HepG2 (cell line): ENCODE results near the gene PRDM7. TPM values are rescaled to one million over a fixed set of nuclear protein-coding genes. Genes with fewer than 3 reads are reported as not detected.

ENCODE experiments used
- ATAC-seq: fragments of 200-7000 bp; cut with Tn5 transposase; 3 replicates; pipeline ENCODE4 v1.9.1; 2020; ENCODE audit warnings: mild to moderate bottlenecking, moderate library complexity
- BruUV-seq: library from RNA; stranded (reverse); fragments of 400-500 nt; replicated peaks from 2 replicates; lab custom pipeline; 2021; lab: Mats Ljungman, UMichigan
- CTCF ChIA-PET: fragments of 300-600 bp; formaldehyde crosslinking; extraction: SDS; loops from one replicate; lab custom pipeline; 2021; ENCODE audit warnings: low total read pairs, inconsistent platforms, low intra/inter-chr PET ratio; lab: Yijun Ruan, JAX
- POLR2A ChIA-PET: fragments of 350-600 bp; sonication (Branson Sonifier 250); formaldehyde crosslinking; loops from one replicate; lab custom pipeline; 2020; ENCODE audit warnings: antibody characterized with exemption, inconsistent platforms; lab: Yijun Ruan, JAX
- DNase-seq: peaks from one replicate; pipeline ENCODE4 v3.0.0-alpha.2; 2015; ENCODE audit warnings: low spot score
- FAIRE-seq: peaks from 3 replicates; lab custom pipeline; 2011; peaks lifted over from hg19 to GRCh38; lab: Jason Lieb, UNC
- H2AFZ ChIP-seq: one replicate; pipeline ENCODE4 v1.6.1; 2011; ENCODE audit warnings: low read length, inconsistent platforms
- H3K27ac ChIP-seq: fragments of 300-600 bp; 3 replicates; pipeline ENCODE4 v1.8.0; 2011; ENCODE audit warnings: mixed run types, mild to moderate bottlenecking, mixed read lengths, low read length, inconsistent platforms; ENCODE audit not compliant: insufficient read depth; ENCODE audit errors: extremely low read length
- H3K27me3 ChIP-seq, 2 experiments: fragments of 200-600 bp in 1 of 2; 2 replicates in 1 of 2; 3 replicates in 1 of 2; pipeline versions ENCODE4 v1.6.0 to v1.8.0; 2011; ENCODE audit warnings: low read length in 2 of 2, mild to moderate bottlenecking in 2 of 2, moderate library complexity in 2 of 2, inconsistent platforms in 1 of 2; ENCODE audit not compliant: insufficient read depth in 2 of 2, control insufficient read depth in 1 of 2
- H3K36me3 ChIP-seq, 2 experiments: fragments of 200-600 bp in 1 of 2; replicated peaks in 1 of 2; 2 replicates in 1 of 2; 3 replicates in 1 of 2; pipeline versions ENCODE4 v1.5.1 to v1.8.0; 2011; ENCODE audit warnings: low read length in 2 of 2, inconsistent platforms in 1 of 2; ENCODE audit not compliant: insufficient read depth in 2 of 2, control insufficient read depth in 1 of 2
- H3K4me1 ChIP-seq: 2 replicates; pipeline ENCODE4 v1.5.1; 2012; ENCODE audit warnings: low read length, inconsistent platforms; ENCODE audit not compliant: insufficient read depth
- H3K4me2 ChIP-seq: 2 replicates; pipeline ENCODE4 v1.6.0; 2011; ENCODE audit warnings: low read depth, low read length, inconsistent platforms
- H3K4me3 ChIP-seq, 3 experiments: fragments of 200-600 bp in 1 of 3; sonication (generic), shearing (Covaris generic) in 1 of 3; replicated peaks in 1 of 3; 2 replicates each; pipeline ENCODE4 v1.5.1; 2011 to 2016; ENCODE audit warnings: low read length in 3 of 3, inconsistent platforms in 2 of 3, low read depth in 2 of 3, mild to moderate bottlenecking in 2 of 3, control low read depth in 1 of 3, mixed read lengths in 1 of 3; ENCODE audit not compliant: insufficient read depth in 1 of 3
- H3K79me2 ChIP-seq: one replicate; pipeline ENCODE4 v1.6.1; 2011; ENCODE audit warnings: low read length, inconsistent platforms; ENCODE audit not compliant: insufficient read depth
- H3K9ac ChIP-seq: 2 replicates; pipeline ENCODE4 v1.6.0; 2011; ENCODE audit warnings: mild to moderate bottlenecking, low read depth, low read length, inconsistent platforms; ENCODE audit not compliant: insufficient read depth
- H3K9me3 ChIP-seq: 2 replicates; pipeline ENCODE4 v1.5.1; 2012; ENCODE audit warnings: mild to moderate bottlenecking, low read length
- H4K20me1 ChIP-seq: 2 replicates; pipeline ENCODE4 v1.6.0; 2011; ENCODE audit warnings: inconsistent platforms, mild to moderate bottlenecking, low read length, moderate library complexity; ENCODE audit not compliant: insufficient read depth
- CBX2 ChIP-seq, 2 experiments: fragments of 200-600 bp in 1 of 2; sonication (generic); formaldehyde crosslinking in 1 of 2; IDR thresholded peaks; 2 replicates each; pipeline versions ENCODE4 v1.7.0 to v1.8.1; 2018 to 2022; ENCODE audit warnings: low read depth in 2 of 2, low read length in 1 of 2, mild to moderate bottlenecking in 1 of 2, missing genetic modification reagents in 1 of 2
- FLYWCH1 ChIP-seq: sonication (generic); formaldehyde crosslinking; IDR thresholded peaks from 2 replicates; pipeline ENCODE4 v1.8.1; 2023; ENCODE audit warnings: mild to moderate bottlenecking, missing genetic modification reagents
- LBX2 ChIP-seq: sonication (generic); formaldehyde crosslinking; IDR thresholded peaks from 2 replicates; pipeline ENCODE4 v1.5.0; 2020; ENCODE audit warnings: missing genetic modification reagents, mild to moderate bottlenecking, borderline replicate concordance
- MAX ChIP-seq: IDR thresholded peaks from 2 replicates; pipeline ENCODE4 v1.6.1; 2012; ENCODE audit warnings: inconsistent platforms
- NAIF1 ChIP-seq: sonication (generic); formaldehyde crosslinking; IDR thresholded peaks from 2 replicates; pipeline ENCODE4 v1.5.0; 2020; ENCODE audit warnings: mild to moderate bottlenecking, missing genetic modification reagents, borderline replicate concordance
- RERE ChIP-seq: IDR thresholded peaks from 2 replicates; pipeline ENCODE4 v1.6.1; 2016; ENCODE audit warnings: low read depth, missing genetic modification reagents, missing compliant biosample characterization
- RFXAP ChIP-seq: sonication (generic); formaldehyde crosslinking; IDR thresholded peaks from 2 replicates; pipeline ENCODE4 v1.4.0; 2020; ENCODE audit warnings: missing genetic modification reagents, borderline replicate concordance
- SNRNP70 ChIP-seq: fragments of 200-400 bp; formaldehyde crosslinking; IDR thresholded peaks from 2 replicates; pipeline ENCODE4 v1.6.1; 2017; ENCODE audit warnings: mild to moderate bottlenecking, low read depth, low read length, moderate library complexity
- WGBS: methylation state at CpG from one replicate; pipeline ENCODE4 v1.1.6; 2017; ENCODE audit warnings: low lambda C conversion rate; 5-methylcytosine and 5-hydroxymethylcytosine counted together
- in situ Hi-C: cut with HindIII; loops from 2 replicates; pipeline ENCODE4 v1.10.0; 2017; ENCODE audit warnings: low pct_unique_long_range_greater_than_20kb; ENCODE audit not compliant: extremely low pct_ligation_motif_present
- intact Hi-C: fragments of 100-400 bp; cut with micrococcal nuclease; formaldehyde crosslinking; loops from one replicate; pipeline ENCODE4 v1.10.0; 2022; ENCODE audit not compliant: unreplicated experiment
- polyA plus RNA-seq, 8 experiments: library from polyadenylated mRNA; depleted of rRNA in 3 of 8; stranded (reverse) in 7 of 8; unstranded in 1 of 8; fragments of >200 nt; fragmentation: Illumina TruSeq in 4 of 8; extraction: Trizol in 4 of 8; gene quantifications; 2 replicates each; pipeline versions ENCODE4 v1.2.1 to v1.2.3, GENCODE V29; 2011 to 2016; ENCODE audit warnings: low read depth in 4 of 8, missing spikeins in 1 of 8, mixed read lengths in 1 of 8; ENCODE audit not compliant: insufficient read depth in 1 of 8
- total RNA-seq, 5 experiments: library from RNA; depleted of rRNA; stranded (reverse); fragments of >200 nt; fragmentation: Illumina TruSeq; extraction: Trizol; gene quantifications; 2 replicates each; pipeline ENCODE4 v1.2.3, GENCODE V29; 2016; ENCODE audit warnings: low read depth in 1 of 5
- TF ChIP-seq, protein P1 (sequence below): sonication (generic); formaldehyde crosslinking; IDR thresholded peaks from 2 replicates; pipeline ENCODE4 v1.5.0; 2020; ENCODE audit warnings: missing genetic modification reagents

Gene PRDM7
- total and polyA plus RNA-seq, 2 of the 13 experiments (the other 11 are each of a cell fraction or from before 2014, with no cell fraction given), result not detected

- TF ChIP-seq CBX2 (IDR thresholded peaks at IDR 0.05; ENCODE audit: low read depth, low read length) (no peak), CBX2 (CRISPR knock-in tag; IDR thresholded peaks at IDR 0.05; ENCODE audit: low read depth) (no peak), MAX (0 out of 2 replicates have a peak, but pooled peaks have one; percentile 44)
Observed at GRCh38 chr16:90019543-90020259, 57.4 kb downstream of the PRDM7 start (continued).

DNA sequence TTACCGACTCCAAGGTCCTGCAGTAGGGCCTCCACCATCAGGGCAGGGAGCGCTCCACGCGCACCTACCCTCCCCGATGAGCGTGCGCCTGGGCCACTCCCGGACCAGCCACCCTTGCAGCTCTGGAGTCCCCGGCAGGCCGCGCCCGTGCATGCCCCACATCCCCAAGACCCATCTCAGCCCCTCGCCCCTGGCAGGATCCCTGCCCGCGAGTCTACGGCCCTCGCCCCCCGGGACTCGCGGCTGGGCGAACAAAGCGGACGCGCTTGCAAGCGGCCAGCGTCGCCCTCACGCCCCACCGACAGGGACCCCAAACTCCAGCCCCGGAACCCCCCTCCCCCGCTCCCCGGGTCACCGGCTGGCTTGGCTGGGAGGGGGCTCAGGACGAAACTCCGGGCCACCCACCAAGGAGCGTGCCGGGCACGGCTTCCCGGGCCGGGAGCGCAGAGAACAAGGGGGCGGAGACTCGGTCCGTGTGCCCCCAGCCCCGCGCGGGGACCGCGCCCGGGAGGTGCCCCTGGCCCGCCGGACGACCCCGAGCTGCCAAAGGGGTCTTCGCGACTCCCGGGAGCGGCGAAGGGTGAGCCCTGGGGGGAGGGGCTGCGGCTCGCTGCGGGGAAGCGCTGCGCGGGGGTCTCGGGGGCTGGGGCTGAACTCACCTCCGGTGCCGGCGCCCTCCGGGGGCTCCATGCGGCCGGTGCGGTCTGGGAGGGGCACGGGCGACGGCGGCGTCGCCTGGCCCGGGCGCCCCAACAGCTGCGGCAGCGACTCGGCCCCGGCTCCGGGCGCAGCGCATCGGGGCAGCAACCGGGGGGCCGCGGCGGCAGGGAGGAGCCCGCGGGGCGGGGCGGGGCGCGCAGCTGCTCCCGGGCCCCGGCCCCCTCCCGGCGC, 58.2 kb downstream of the PRDM7 start, which contains the start of gene DBNDD1:
Gene DBNDD1, minus strand, starts transcription at position 805 of the 891 bp plus-strand sequence. Its CDS starts 115 bp downstream, at position 690.
- H3K4me3 ChIP-seq, result peak within 1 kb of the TSS; percentile 87 to 97 (median 93)
- H4K20me1 ChIP-seq, result no peaks in the 10 kb centered on the region
- DNase-seq, result no peak
- no peak for FAIRE-seq
- H3K9ac ChIP-seq, result peak within 1 kb of the TSS; percentile 81
- CTCF ChIA-PET, result interaction anchor here (1.0 kb wide), 1 partner anchor 45 kb away, joined by 3 read pairs; no protein-coding TSS in a partner anchor
- H3K9me3 ChIP-seq, result no peaks in the 10 kb centered on the region
- peak within 1 kb of the TSS; percentile 20 for H2AFZ ChIP-seq
- H3K27me3 ChIP-seq, result no peaks in the 10 kb centered on the region; a peak in 1 of 5 replicates
- intact Hi-C loops, result no loop called here
- peaks cover 8% of the 10 kb centered on the region for H3K79me2 ChIP-seq
- in situ Hi-C loops, result no loop called here
- peak within 1 kb of the TSS; percentile 75 for H3K27ac ChIP-seq
- peaks cover 0 to 6% of the 10 kb centered on the region in 2 experiments; a peak in 3 of 5 replicates for H3K36me3 ChIP-seq
- peak within 1 kb of the TSS; percentile 93 for H3K4me2 ChIP-seq
- peaks cover 44% of the 10 kb centered on the region for H3K4me1 ChIP-seq
- BruUV-seq, result no TSS peak
- ATAC-seq, result peak; percentile 46
- POLR2A ChIA-PET, result interaction anchor here (0.7 to 2.7 kb wide), 9 partner anchors 15 to 145 kb away, joined by 3 to 23 read pairs (median 3); partner anchors contain the start of genes MC1R and TUBB3
- 2% methylated on average over 36 of the region's 103 CpGs for WGBS
- TF ChIP-seq SNRNP70, result no peak
- TF ChIP-seq FLYWCH1, result no peak
- TF ChIP-seq RERE (CRISPR knock-in tag), result no peak
- TF ChIP-seq, protein P1, sequence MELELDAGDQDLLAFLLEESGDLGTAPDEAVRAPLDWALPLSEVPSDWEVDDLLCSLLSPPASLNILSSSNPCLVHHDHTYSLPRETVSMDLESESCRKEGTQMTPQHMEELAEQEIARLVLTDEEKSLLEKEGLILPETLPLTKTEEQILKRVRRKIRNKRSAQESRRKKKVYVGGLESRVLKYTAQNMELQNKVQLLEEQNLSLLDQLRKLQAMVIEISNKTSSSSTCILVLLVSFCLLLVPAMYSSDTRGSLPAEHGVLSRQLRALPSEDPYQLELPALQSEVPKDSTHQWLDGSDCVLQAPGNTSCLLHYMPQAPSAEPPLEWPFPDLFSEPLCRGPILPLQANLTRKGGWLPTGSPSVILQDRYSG (CRISPR knock-in tag), result peak; percentile 48; the same call in 1 of the 2 replicates
- no peak for TF ChIP-seq NAIF1
- peak; percentile 38; the same call in 1 of the 2 replicates for TF ChIP-seq LBX2 (CRISPR knock-in tag)
- no peak for TF ChIP-seq RFXAP
